B cell (primary cell): ENCODE measurements around the gene SAC3D1. TPM values are rescaled to one million over a fixed set of nuclear protein-coding genes. Genes with fewer than 3 reads are reported as not detected.

Experiments used
- ATAC-seq: fragments of 200-7000 bp; cut with Tn5 transposase; one replicate; pipeline ENCODE4 v1.10.0; 2021; ENCODE audit warnings: low read depth, mild to moderate bottlenecking, moderate number of reproducible peaks, moderate library complexity
- CTCF ChIA-PET: fragments of 350-600 bp; sonication (Branson Sonifier 250); formaldehyde crosslinking; loops from one replicate; lab custom pipeline; 2021; ENCODE audit warnings: antibody characterized with exemption, inconsistent platforms; lab: Charles Lee
- POLR2A ChIA-PET: fragments of 350-600 bp; sonication (Branson Sonifier 250); formaldehyde crosslinking; loops from one replicate; lab custom pipeline; 2021; ENCODE audit warnings: antibody characterized with exemption; lab: Charles Lee
- DNase-seq: peaks from one replicate; pipeline ENCODE4 v3.0.0; 2013
- H2AFZ ChIP-seq: 2 replicates; pipeline ENCODE4 v1.6.1; 2012; ENCODE audit warnings: mild to moderate bottlenecking, low read depth, low read length; ENCODE audit not compliant: insufficient read depth, poor library complexity, severe bottlenecking
- H3K27ac ChIP-seq, 2 donors: 1 replicate in 1 of 2; 2 replicates in 1 of 2; pipeline ENCODE4 v1.5.1; 2012 to 2013; ENCODE audit warnings: low read length in 2 of 2, mild to moderate bottlenecking in 2 of 2, moderate library complexity in 1 of 2
- H3K27me3 ChIP-seq, 4 experiments: fragments of 200-600 bp in 1 of 4; sonication (generic) in 1 of 4; replicated peaks in 1 of 4; 1 replicate in 2 of 4; 2 replicates in 2 of 4; pipeline versions ENCODE4 v1.6.1 to v1.7.0; 2013 to 2016; ENCODE audit warnings: low read length in 3 of 4, mild to moderate bottlenecking in 2 of 4, mixed read lengths in 1 of 4, moderate library complexity in 1 of 4; ENCODE audit not compliant: insufficient read depth in 4 of 4, control insufficient read depth in 3 of 4; ENCODE audit errors: control extremely low read depth in 1 of 4
- H3K36me3 ChIP-seq, 2 experiments: replicated peaks in 1 of 2; 1 replicate in 1 of 2; 2 replicates in 1 of 2; pipeline versions ENCODE4 v1.6.1 to v1.7.1; 2013; ENCODE audit warnings: low read length in 1 of 2; ENCODE audit not compliant: insufficient read depth in 2 of 2, control insufficient read depth in 1 of 2; ENCODE audit errors: control extremely low read depth in 1 of 2, extremely low read depth in 1 of 2
- H3K4me1 ChIP-seq, 2 donors: fragments of 200-600 bp in 1 of 2; sonication (generic) in 1 of 2; 1 replicate in 1 of 2; 2 replicates in 1 of 2; pipeline versions ENCODE4 v1.5.1 to v1.6.1; 2013 to 2017; ENCODE audit warnings: low read length in 2 of 2; ENCODE audit not compliant: control insufficient read depth in 2 of 2, insufficient read depth in 2 of 2
- H3K4me2 ChIP-seq: replicated peaks from 2 replicates; pipeline ENCODE3; 2012; ENCODE audit warnings: mild to moderate bottlenecking, low read depth, low read length; ENCODE audit not compliant: poor library complexity, severe bottlenecking
- H3K4me3 ChIP-seq, 5 experiments: fragments of 200-600 bp in 1 of 5; sonication (generic) in 1 of 5; 1 replicate in 3 of 5; 2 replicates in 2 of 5; pipeline versions ENCODE4 v1.5.1 to v1.7.0; 2011 to 2016; ENCODE audit warnings: low read length in 4 of 5, mild to moderate bottlenecking in 4 of 5, low read depth in 2 of 5, control low read depth in 1 of 5, moderate library complexity in 1 of 5; ENCODE audit not compliant: insufficient read depth in 1 of 5; ENCODE audit errors: control extremely low read depth in 1 of 5, extremely low read depth in 1 of 5
- H3K79me2 ChIP-seq: fragments of 200-600 bp; sonication (generic); one replicate; pipeline ENCODE4 v1.6.0; 2016; ENCODE audit warnings: low read length; ENCODE audit not compliant: control insufficient read depth, insufficient read depth
- H3K9ac ChIP-seq: fragments of 200-600 bp; sonication (generic); 2 replicates; pipeline ENCODE4 v1.6.1; 2017; ENCODE audit warnings: mild to moderate bottlenecking, low read length, moderate library complexity
- H3K9me3 ChIP-seq, 3 donors: one replicate each; pipeline versions ENCODE4 v1.6.1 to v1.7.1; 2013; ENCODE audit warnings: low read length in 2 of 3; ENCODE audit not compliant: control insufficient read depth in 2 of 3, insufficient read depth in 1 of 3; ENCODE audit errors: control extremely low read depth in 1 of 3
- H4K20me1 ChIP-seq: 2 replicates; pipeline ENCODE4 v1.6.0; 2012; ENCODE audit warnings: mild to moderate bottlenecking, low read length; ENCODE audit not compliant: insufficient read depth, control insufficient read depth, poor library complexity, severe bottlenecking
- H3K27ac Mint-ChIP-seq: one replicate; pipeline ENCODE4 v1.8.0; 2021; ENCODE audit warnings: mixed read lengths
- H3K27me3 Mint-ChIP-seq: one replicate; pipeline ENCODE4 v1.8.0; 2021; ENCODE audit warnings: mixed read lengths
- H3K4me1 Mint-ChIP-seq: one replicate; pipeline ENCODE4 v1.8.0; 2021; ENCODE audit warnings: mixed read lengths
- H3K4me3 Mint-ChIP-seq: one replicate; pipeline ENCODE4 v1.8.0; 2021; ENCODE audit warnings: mixed read lengths
- H3K9me3 Mint-ChIP-seq: one replicate; pipeline ENCODE4 v1.8.0; 2022; ENCODE audit warnings: mixed read lengths; ENCODE audit not compliant: insufficient read depth
- CTCF ChIP-seq: fragments of 200-600 bp; IDR thresholded peaks from one replicate; pipeline ENCODE4 v1.8.0; 2022; ENCODE audit warnings: antibody characterized with exemption, mild to moderate bottlenecking
- EZH2 ChIP-seq: IDR thresholded peaks from 2 replicates; pipeline ENCODE4 v1.6.1; 2012; ENCODE audit warnings: borderline replicate concordance, low read depth, mild to moderate bottlenecking, moderate library complexity, low read length; ENCODE audit not compliant: insufficient read depth, poor library complexity, severe bottlenecking
- WGBS: methylation state at CpG from one replicate; pipeline ENCODE4 v1.1.5; 2013; ENCODE audit warnings: missing lambda C conversion rate; ENCODE audit not compliant: insufficient coverage; 5-methylcytosine and 5-hydroxymethylcytosine counted together
- intact Hi-C: fragments of 100-400 bp; cut with micrococcal nuclease; formaldehyde crosslinking; loops from one replicate; pipeline ENCODE4 v1.10.0; 2022
- polyA plus RNA-seq: library from polyadenylated mRNA; depleted of rRNA; stranded (reverse); fragments of >200 nt; gene quantifications from 2 replicates; pipeline ENCODE4 v1.2.3, GENCODE V29; 2012
- total RNA-seq, 2 donors: library from RNA; stranded (reverse); fragments of 120-200 nt in 1 of 2; gene quantifications; 1 replicate in 1 of 2; 2 replicates in 1 of 2; pipeline versions ENCODE4 v1.2.3 to v1.2.4, GENCODE V29; 2013 to 2022

Gene SAC3D1
- total and polyA plus RNA-seq, 2 donors (not counting 1 experiment from before 2014, with no cell fraction given): 5.9 to 6.0 TPM

- Histone ChIP-seq H3K9ac (no peak overlapping the region), H3K4me1 (peaks cover 12 to 19% of the 10 kb centered on the region in 2 donors), H3K27me3 (no peaks in the 10 kb centered on the region), H2AFZ (no peak overlapping the region), H4K20me1 (peaks cover 8% of the 10 kb centered on the region), H3K36me3 (peaks cover 0 to 47% of the 10 kb centered on the region in 2 experiments), H3K79me2 (peaks cover 21% of the 10 kb centered on the region), H3K27ac (no peak overlapping the region), H3K9me3 (no peaks in the 10 kb centered on the region), H3K4me2 (no peak overlapping the region), H3K4me3 (no peak overlapping the region)
- no peak for TF ChIP-seq EZH2
- TF ChIP-seq CTCF: no peak
- WGBS: 89% methylated on average over 2 of the region's 9 CpGs
- no peak for DNase-seq
- Mint-ChIP-seq H3K4me3 (no peak overlapping the region), H3K4me1 (peaks cover 28% of the 10 kb centered on the region), H3K27ac (no peak overlapping the region), H3K9me3 (no peaks in the 10 kb centered on the region), H3K27me3 (no peaks in the 10 kb centered on the region)
- ChIA-PET POLR2A (interaction anchor here (1.2 to 1.4 kb wide), 2 partner anchors 30 to 175 kb away, joined by 3 to 5 read pairs; partner anchors contain the start of genes POLA2 and ZNHIT2), CTCF (no interaction called here)
- no peak for ATAC-seq
- intact Hi-C loops: no loop called here
Observed at GRCh38 chr11:65086809-65087208, 45.8 kb downstream of the SAC3D1 start.

- H3K4me1 ChIP-seq: peaks cover 12 to 19% of the 10 kb centered on the region in 2 donors
- peaks cover 21% of the 10 kb centered on the region for H3K79me2 ChIP-seq
- peaks cover 8% of the 10 kb centered on the region for H4K20me1 ChIP-seq
- TF ChIP-seq EZH2 (no peak), CTCF (no peak)
- CTCF ChIA-PET: no interaction called here
- no peak overlapping the region for H2AFZ ChIP-seq
- H3K9me3 ChIP-seq: no peaks in the 10 kb centered on the region
- intact Hi-C loops: no loop called here
- Mint-ChIP-seq H3K27ac (no peak overlapping the region), H3K27me3 (no peaks in the 10 kb centered on the region), H3K4me3 (no peak overlapping the region), H3K9me3 (no peaks in the 10 kb centered on the region), H3K4me1 (peaks cover 28% of the 10 kb centered on the region)
- H3K36me3 ChIP-seq: peaks cover 0 to 47% of the 10 kb centered on the region in 2 experiments
- ATAC-seq: no peak
- H3K27ac ChIP-seq: no peak overlapping the region
- 96% methylated on average over 11 of the region's 11 CpGs for WGBS
- POLR2A ChIA-PET: interaction anchor here (1.4 kb wide), 1 partner anchor 30 kb away, joined by 5 read pairs; the partner anchor contains the start of gene ZNHIT2
- no peak overlapping the region for H3K4me2 ChIP-seq
- no peak overlapping the region for H3K4me3 ChIP-seq
- H3K9ac ChIP-seq: no peak overlapping the region
- no peak for DNase-seq
- no peaks in the 10 kb centered on the region for H3K27me3 ChIP-seq
Observed at GRCh38 chr11:65087216-65087615, 46.2 kb downstream of the SAC3D1 start.
